Kidney (tissue), 22 donors: ENCODE measurements around the gene TRPV5. TPM values are rescaled to one million over a fixed set of nuclear protein-coding genes. Genes with fewer than 3 reads are reported as not detected.
"Not testable (repeated sequence)": the region's sequence is repeated elsewhere in the genome, so short reads cannot be mapped to it uniquely, and the experiment has no call there.

ENCODE experiments used
- DNase-seq, 5 donors: peaks; one replicate each; pipeline ENCODE4 v3.0.0-alpha.2; 2013 to 2020
- FAIRE-seq: peaks from 2 replicates; lab custom pipeline; 2012; peaks lifted over from hg19 to GRCh38; lab: Jason Lieb, UNC
- H3K27ac ChIP-seq, 2 donors: one replicate each; pipeline ENCODE4 v1.7.0; 2013; ENCODE audit warnings: low read depth in 2 of 2, low read length in 2 of 2, inconsistent platforms in 1 of 2
- H3K27me3 ChIP-seq: one replicate; pipeline ENCODE4 v1.7.1; 2013; ENCODE audit warnings: low read length, inconsistent platforms; ENCODE audit not compliant: control insufficient read depth, insufficient read depth
- H3K36me3 ChIP-seq, 3 donors: one replicate each; pipeline versions ENCODE4 v1.7.0 to v1.7.1; 2013; ENCODE audit warnings: low read length in 3 of 3, control low read depth in 1 of 3, inconsistent platforms in 1 of 3; ENCODE audit not compliant: insufficient read depth in 3 of 3, control insufficient read depth in 2 of 3
- H3K4me1 ChIP-seq, 3 donors: one replicate each; pipeline versions ENCODE4 v1.7.0 to v1.7.1; 2013; ENCODE audit warnings: low read length in 3 of 3, inconsistent platforms in 1 of 3, low read depth in 1 of 3; ENCODE audit not compliant: control insufficient read depth in 2 of 3, insufficient read depth in 2 of 3
- H3K4me3 ChIP-seq, 3 donors: one replicate each; pipeline versions ENCODE4 v1.7.0 to v1.8.1; 2013; ENCODE audit warnings: low read length in 3 of 3, control low read depth in 1 of 3, inconsistent platforms in 1 of 3
- H3K9ac ChIP-seq, 3 donors: one replicate each; pipeline versions ENCODE4 v1.7.0 to v1.7.1; 2013; ENCODE audit warnings: low read length in 3 of 3, control low read depth in 1 of 3, inconsistent platforms in 1 of 3
- H3K9me3 ChIP-seq, 3 donors: one replicate each; pipeline versions ENCODE4 v1.7.0 to v1.7.1; 2013; ENCODE audit warnings: low read length in 3 of 3, control low read depth in 1 of 3, inconsistent platforms in 1 of 3; ENCODE audit not compliant: control insufficient read depth in 2 of 3, insufficient read depth in 1 of 3
- CTCF ChIP-seq: IDR thresholded peaks from 3 replicates; pipeline ENCODE4 v1.5.1; 2012; ENCODE audit warnings: mild to moderate bottlenecking, moderate library complexity, borderline replicate concordance; ENCODE audit not compliant: insufficient read depth; ENCODE audit errors: extremely low read depth
- intact Hi-C: fragments of 100-400 bp; cut with DNase I; formaldehyde crosslinking; loops from one replicate; pipeline ENCODE4 v1.11.1; 2022
- long read RNA-seq, 10 donors: library from polyadenylated mRNA in 1 of 10; unstranded in 1 of 10; transcript quantifications; one replicate each; pipeline ENCODE4 v2.0.0 and lab custom pipeline, GENCODE V29; 2021 to 2026
- polyA plus RNA-seq: library from polyadenylated mRNA; stranded (reverse); fragments of 350-450 nt; fragmentation: Illumina TruSeq; extraction: RNeasy Lipid Tissue Mini Kit (QIAGEN cat#74804); gene quantifications from one replicate; pipeline ENCODE4 v1.2.3, GENCODE V29; 2014; ENCODE audit warnings: low read depth, low replicate concordance; ENCODE audit not compliant: insufficient read depth
- total RNA-seq: library from RNA; stranded (reverse); fragmentation: NEBNext Ultra II Directional; extraction: Animal tissue kit (Norgen Biotek cat#: 25700); gene quantifications from one replicate; pipeline ENCODE4 v1.2.1, GENCODE V29; 2021
- donor health status: control.
- donor health status: control.
- donor health status: control.
- donor health status: control.
- donor health status: control.
- donor health status: DM: yes; HTN: yes; CAD: no.
- donor health status: Normal renal cell carcinoma (clear cell type).

TRPV5 gene
- 1.4 TPM for total RNA-seq
- polyA plus RNA-seq = 1.3 TPM
- long read RNA-seq, donor 1 = 0 reads
- long read RNA-seq, donor 2 = 0 reads
- long read RNA-seq, donor 3 = 0 reads
- long read RNA-seq, donor 4 = 0 reads
- long read RNA-seq, donor 5 = 0 reads
- long read RNA-seq, donor 6 = 0 reads
- long read RNA-seq, donor 7, partial matches to known transcripts = 0 of 1 reads
- long read RNA-seq, donor 7, other reads (novel, unspliced or antisense) = 1 of 1 reads
- long read RNA-seq, donor 8 = 0 reads
- long read RNA-seq, donor 9 = 0 reads
- long read RNA-seq, donor 10 = 0 reads

GRCh38 chr7:142933624-142934023 is at the start of gene TRPV5:
TRPV5 (minus strand) TSS chr7:142933746; CDS start chr7:142933459, 287 bp downstream.
- Histone ChIP-seq H3K27me3 (no peaks in the 10 kb centered on the region), H3K27ac (no peak within 1 kb of the TSS), H3K4me3 (no peak within 1 kb of the TSS), H3K36me3 (no peaks in the 10 kb centered on the region), H3K9ac (no peak within 1 kb of the TSS), H3K9me3 (no peaks in the 10 kb centered on the region), H3K4me1 (peaks cover 0 to 4% (median 0%) of the 10 kb centered on the region in 3 donors)
- no peak for TF ChIP-seq CTCF
- FAIRE-seq (no peak), DNase-seq (no peak)
- intact Hi-C loops = no loop called here

GRCh38 chr7:142978402-142978801 is 44.9 kb upstream of the TRPV5 start:
- FAIRE-seq, H3K4me1 ChIP-seq, H3K27me3 ChIP-seq, H3K27ac ChIP-seq, H3K9me3 ChIP-seq, H3K36me3 ChIP-seq, DNase-seq, H3K9ac ChIP-seq, intact Hi-C loops, H3K4me3 ChIP-seq: not testable (repeated sequence)

- Histone ChIP-seq H3K9ac (no peak overlapping the region), H3K27me3 (no peaks in the 10 kb centered on the region), H3K4me3 (no peak overlapping the region), H3K9me3 (peaks cover 0 to 5% (median 0%) of the 10 kb centered on the region in 3 donors), H3K4me1 (no peaks in the 10 kb centered on the region), H3K27ac (no peak overlapping the region), H3K36me3 (no peaks in the 10 kb centered on the region)
- FAIRE-seq (no peak), DNase-seq (no peak)
- no peak for TF ChIP-seq CTCF
- intact Hi-C loops = no loop called here
These were observed 41.1 kb upstream of the TRPV5 start for GRCh38 chr7:142974626-142975025.

- no peak overlapping the region for H3K4me3 ChIP-seq
- DNase-seq = no peak
- no peaks in the 10 kb centered on the region for H3K36me3 ChIP-seq
- no peak overlapping the region for H3K9ac ChIP-seq
- no peak for FAIRE-seq
- H3K27ac ChIP-seq = no peak overlapping the region
- no peaks in the 10 kb centered on the region for H3K27me3 ChIP-seq
- no peak for TF ChIP-seq CTCF
- intact Hi-C loops = no loop called here
- H3K4me1 ChIP-seq = no peaks in the 10 kb centered on the region
- H3K9me3 ChIP-seq = no peaks in the 10 kb centered on the region
These were observed 35.6 kb upstream of the TRPV5 start for GRCh38 chr7:142969183-142969582.
